Right renal cortex interstitium (tissue), 3 donors: ENCODE data around the gene SCART1. TPM values are rescaled to one million over a fixed set of nuclear protein-coding genes. Genes with fewer than 3 reads are reported as not detected.
"Not testable (repeated sequence)": the region's sequence is repeated elsewhere in the genome, so short reads cannot be mapped to it uniquely, and the experiment has no call there.

Source experiments
- DNase-seq, 3 donors: peaks; one replicate each; pipeline ENCODE4 v3.0.0-alpha.2; 2013; ENCODE audit warnings: low read depth in 3 of 3, low spot score in 2 of 3
- polyA plus RNA-seq, 3 donors: library from polyadenylated mRNA; unstranded; fragments of 120-200 nt; gene quantifications; one replicate each; pipeline ENCODE4 v1.2.1, GENCODE V29; 2013; ENCODE audit not compliant: insufficient read length in 3 of 3

Gene SCART1
- polyA plus RNA-seq, 3 donors = 0.98 to 1.2 (median 1.1) TPM

DNA sequence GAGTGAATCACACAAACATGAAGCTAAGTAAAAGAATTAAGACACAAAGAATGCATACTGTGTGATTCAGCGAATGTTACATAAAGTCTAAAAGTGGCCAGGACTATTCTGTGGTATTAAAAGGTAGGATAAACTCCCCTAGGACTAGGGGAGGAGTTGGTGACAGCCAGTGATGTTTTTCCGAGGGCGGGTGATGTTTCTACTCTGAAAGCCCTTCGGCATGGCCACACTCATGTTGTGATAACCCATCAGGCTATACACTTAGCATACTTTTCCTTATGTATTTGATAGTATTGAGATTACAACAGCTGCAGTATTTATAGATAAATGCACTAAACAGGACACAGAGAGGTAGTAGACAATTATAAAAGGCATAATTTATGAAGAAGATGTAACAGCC is 57.7 kb downstream of the SCART1 start:
- DNase-seq = no peak

DNA sequence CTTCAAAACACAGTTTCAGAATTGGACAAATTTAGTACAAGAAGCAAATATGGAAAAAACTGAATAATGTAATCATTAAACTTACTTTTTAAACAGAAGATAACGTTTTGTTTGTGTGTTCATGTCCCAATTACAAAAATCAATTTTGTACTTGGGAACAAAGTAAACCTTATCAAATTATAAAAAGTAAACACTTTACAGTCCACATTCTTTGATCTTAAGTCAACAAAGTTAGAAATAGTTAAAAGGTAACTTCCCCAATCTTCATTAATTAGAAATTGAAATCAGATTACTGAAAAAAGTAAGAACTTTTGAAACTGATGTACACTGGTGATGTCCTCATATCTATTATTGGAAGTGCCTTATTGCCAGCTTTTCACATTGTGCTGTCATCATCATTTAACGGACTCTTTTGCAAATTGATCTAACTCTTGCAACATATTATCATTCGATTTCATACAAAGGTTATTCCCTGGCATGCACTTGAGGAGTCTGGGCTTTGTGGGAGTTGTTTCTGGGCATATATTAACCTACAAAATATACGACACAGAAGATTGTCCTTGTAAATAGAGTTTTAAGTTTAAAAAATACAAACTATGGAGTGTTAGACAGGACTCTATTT is 58.3 kb downstream of the SCART1 start:
- no peak for DNase-seq

DNA sequence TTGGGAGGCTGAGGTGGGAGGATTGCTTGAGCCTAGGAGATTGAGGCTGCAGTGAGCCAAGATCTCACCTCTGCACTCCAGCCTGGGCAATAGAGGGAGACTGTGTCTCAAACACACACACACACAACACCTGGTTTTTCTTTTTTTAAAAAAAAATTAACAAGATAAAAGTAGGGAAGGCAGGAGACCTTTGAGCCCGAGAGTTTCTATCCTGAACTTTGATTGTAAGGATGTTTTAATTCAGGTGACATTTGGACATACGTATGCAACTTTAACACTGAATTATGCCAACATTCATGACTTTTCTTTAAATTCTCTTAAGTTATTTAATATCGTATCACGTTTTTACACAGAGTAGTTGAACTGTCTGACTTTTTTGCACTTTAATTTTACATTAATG is 61.7 kb downstream of the SCART1 start:
- no peak for DNase-seq

DNA sequence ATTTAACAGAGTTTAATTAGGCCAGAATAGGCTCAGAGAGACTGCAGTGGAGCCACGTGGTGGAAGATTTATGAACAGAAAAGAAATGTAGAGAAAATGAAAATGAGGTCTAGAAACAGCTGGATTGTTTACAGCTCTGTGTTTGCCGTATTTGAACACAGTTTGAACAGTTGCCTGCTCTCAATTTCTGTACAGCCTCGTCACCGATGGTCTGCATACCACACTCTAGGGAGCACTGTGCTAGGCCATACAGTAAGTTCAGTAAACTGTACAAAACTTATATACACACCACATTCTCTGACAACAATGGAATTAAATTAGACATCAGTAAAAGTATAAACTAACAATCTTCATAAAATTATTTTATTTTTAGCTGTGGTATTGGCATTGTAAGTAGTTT is 62.3 kb downstream of the SCART1 start:
- DNase-seq = peak in 1 of 3 donors; percentile 21

DNA sequence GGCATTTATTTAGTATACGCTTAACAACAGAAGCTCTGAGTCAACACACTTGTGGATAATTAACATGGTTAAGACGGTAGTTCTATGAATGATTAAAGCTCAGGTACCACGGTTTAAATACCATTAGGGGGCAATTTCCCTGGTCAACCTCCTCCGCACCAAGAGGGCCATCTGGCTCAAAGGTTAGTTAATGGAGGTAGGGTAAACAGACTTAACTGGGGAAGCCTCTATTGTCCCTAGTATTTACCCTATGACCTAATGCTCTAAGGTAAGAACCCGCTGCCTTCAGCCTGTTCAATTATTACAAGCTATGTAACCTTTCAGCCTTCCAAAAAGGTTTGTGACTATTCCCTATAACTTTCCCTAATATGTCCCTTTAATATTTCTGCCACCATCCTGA is 64.8 kb downstream of the SCART1 start:
- not testable (repeated sequence) for DNase-seq

Other genes starting within 250 kb of the SCART1 start
- not detected for gene UTF1, start 223.7 kb upstream of the SCART1 start, polyA plus RNA-seq
- gene VENTX, start 216.1 kb upstream of the SCART1 start, polyA plus RNA-seq = under 1 TPM; 0.04 to 0.17 (median 0.14) TPM
- gene ADAM8, start 177.1 kb upstream of the SCART1 start, polyA plus RNA-seq = 1 to 10 TPM; 1.0 to 1.6 (median 1.3) TPM
- 10 to 100 TPM; 53.6 to 60.4 (median 56.3) TPM for gene TUBGCP2, start 145.1 kb upstream of the SCART1 start, polyA plus RNA-seq
- 10 to 100 TPM; 33.1 to 42.2 (median 34.2) TPM for gene ZNF511, start 145.0 kb upstream of the SCART1 start, polyA plus RNA-seq
- gene CALY, start 117.0 kb upstream of the SCART1 start, polyA plus RNA-seq = not detected
- 1 to 10 TPM; 3.3 to 7.1 (median 5.7) TPM for gene PRAP1, start 106.6 kb upstream of the SCART1 start, polyA plus RNA-seq
- 10 to 100 TPM; 13.3 to 19.7 (median 17.2) TPM for gene FUOM, start 95.9 kb upstream of the SCART1 start, polyA plus RNA-seq
- 100 to 1,000 TPM; 120 to 146 (median 134) TPM for gene ECHS1, start 80.6 kb upstream of the SCART1 start, polyA plus RNA-seq
- gene PAOX, start 74.7 kb upstream of the SCART1 start, polyA plus RNA-seq = 1 to 10 TPM; 3.8 to 6.2 (median 4.2) TPM
- gene MTG1, start 59.8 kb upstream of the SCART1 start, polyA plus RNA-seq = 10 to 100 TPM; 63.4 to 66.6 (median 65.1) TPM
- 1 to 10 TPM; 2.7 to 3.5 (median 3.2) TPM for gene SPRN, start 29.3 kb upstream of the SCART1 start, polyA plus RNA-seq
- under 1 TPM; 0.69 to 0.93 (median 0.76) TPM for gene CYP2E1, start 73.4 kb downstream of the SCART1 start, polyA plus RNA-seq
- gene SYCE1, start 111.6 kb downstream of the SCART1 start, polyA plus RNA-seq = under 1 TPM; 0.10 to 0.26 (median 0.26) TPM
- not detected for gene FRG2B, start 172.8 kb downstream of the SCART1 start, polyA plus RNA-seq